HG02943 (cell line): ENCODE data around the gene CHM.
"Not testable (repeated sequence)": the region's sequence is repeated elsewhere in the genome, so short reads cannot be mapped to it uniquely, and the experiment has no call there.

Experiments
- ATAC-seq: cut with Tn5 transposase; IDR thresholded peaks from one replicate; pipeline ENCODE4 v1.9.1; 2021; ENCODE audit warnings: mild to moderate bottlenecking, low read depth, moderate library complexity; ENCODE audit not compliant: unreplicated experiment

The CHM gene

DNA sequence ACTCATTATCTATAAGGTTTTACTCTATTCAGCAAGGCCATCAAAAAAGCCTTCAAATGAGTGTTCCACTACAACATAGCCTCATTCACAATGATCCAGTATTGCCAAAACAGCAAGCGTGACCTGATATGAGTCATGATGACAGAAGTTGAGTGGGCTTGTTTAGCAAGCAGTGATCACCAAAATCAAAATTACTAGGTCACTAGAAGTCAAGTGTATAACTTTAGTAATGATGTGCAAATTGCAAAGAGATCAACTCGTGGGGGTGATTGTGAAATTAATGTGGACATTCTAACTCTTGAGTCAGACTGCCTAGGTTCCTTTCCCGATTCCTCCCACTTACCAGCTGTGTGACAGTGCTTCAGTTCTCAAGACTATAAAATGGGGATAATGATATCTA, 124.5 kb downstream of the CHM start:
- ATAC-seq, result no peak

DNA sequence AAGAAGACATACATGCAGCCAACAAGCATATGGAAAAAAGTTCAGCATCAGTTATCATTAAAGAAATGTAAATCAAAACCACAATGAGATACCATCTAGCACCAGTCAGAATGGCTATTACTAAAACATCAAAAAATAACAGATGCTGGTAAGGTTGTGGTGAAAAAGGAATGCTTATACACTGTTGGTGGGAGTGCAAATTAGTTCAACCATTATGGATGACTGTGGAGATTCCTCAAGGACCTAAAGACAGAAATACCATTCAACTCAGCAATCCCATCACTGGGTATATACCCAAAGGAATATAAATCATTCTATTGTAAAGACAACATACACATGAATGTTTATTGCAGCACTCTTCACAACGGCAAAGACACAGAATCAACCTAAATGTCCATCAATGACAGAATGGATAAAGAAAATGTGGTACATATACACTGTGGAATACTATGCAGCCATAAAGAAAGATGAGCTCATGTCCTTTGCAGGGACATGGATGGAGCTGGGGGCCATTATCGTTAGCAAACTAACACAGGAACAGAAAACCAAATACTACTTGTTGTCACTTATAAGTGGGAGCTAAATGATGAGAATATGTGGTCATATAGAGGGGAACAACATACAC, 130.6 kb downstream of the CHM start:
- ATAC-seq, result not testable (repeated sequence)

DNA sequence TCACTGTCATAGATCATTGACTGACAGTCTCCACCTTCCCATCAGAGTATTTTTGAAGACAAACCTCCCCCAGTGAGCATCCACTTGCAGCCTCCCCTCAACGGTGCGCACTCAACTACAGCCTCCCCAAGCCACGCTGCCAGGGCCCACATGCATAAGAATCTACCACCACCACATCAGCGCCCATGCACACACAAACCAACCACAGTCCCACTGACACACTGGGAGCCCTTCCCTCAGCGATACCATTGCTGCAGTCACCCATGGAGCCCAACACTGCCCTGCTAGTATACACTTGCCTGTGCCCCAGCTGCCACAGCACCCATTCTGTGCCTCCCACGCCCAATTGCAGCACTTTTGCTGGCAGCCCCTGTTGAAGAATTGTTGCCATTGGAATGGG, 132.9 kb downstream of the CHM start:
- no peak for ATAC-seq

DNA sequence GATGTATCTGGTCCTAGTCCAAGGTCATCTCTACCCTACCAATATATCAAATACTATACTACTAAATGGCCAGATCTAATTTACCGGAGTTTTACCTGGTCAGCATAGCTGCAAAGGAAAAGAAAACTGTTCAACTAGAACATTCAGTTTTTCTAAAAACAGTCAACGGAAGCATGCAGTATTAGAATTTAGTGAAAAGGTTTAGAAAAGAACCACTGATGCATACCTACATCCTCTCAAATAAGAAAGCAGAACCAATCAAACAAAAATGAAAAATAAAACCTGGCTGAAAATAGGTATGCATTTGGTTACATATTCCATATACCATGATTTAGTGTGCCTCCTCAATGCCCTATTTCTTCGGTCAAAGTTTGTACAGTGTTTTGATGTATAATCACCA, 140.0 kb downstream of the CHM start:
- ATAC-seq, result no peak

DNA sequence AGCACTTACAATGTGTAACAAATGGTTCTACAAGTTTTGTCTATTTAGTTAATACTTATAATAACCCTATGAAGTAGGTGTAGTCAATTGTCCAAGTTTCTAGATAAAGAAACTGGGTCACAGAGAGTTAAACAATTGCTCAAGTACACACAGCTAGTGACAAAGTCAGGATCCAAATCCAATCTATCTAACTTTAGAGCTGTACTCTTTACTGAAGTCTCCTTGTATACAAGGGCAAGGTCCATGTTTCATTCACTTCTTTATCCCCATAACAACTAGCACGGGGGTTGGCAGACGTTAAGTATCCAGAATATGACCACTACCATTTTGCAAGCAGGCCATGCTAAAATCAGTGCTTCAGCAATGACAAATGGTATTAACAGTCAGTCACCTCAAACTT, 141.0 kb downstream of the CHM start:
- no peak for ATAC-seq

DNA sequence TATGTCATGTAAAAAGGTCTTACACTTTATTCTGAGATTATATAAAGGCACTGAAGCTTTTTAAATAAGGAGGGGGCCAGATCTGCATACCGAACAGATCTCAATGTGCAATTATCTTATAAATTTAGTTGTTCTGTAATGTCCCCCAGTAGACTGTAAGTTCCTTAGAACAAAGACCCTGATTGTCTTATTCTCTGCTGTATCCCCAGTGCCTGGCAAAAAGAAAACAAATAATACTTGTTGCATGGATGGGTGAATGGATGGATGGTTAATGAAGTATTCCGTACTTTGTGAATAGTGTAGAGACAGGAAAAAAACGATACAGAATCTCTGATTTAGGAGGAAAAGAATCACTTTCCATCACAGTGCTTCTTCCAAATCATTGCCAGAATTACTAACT, 141.5 kb downstream of the CHM start:
- ATAC-seq, result no peak

DNA sequence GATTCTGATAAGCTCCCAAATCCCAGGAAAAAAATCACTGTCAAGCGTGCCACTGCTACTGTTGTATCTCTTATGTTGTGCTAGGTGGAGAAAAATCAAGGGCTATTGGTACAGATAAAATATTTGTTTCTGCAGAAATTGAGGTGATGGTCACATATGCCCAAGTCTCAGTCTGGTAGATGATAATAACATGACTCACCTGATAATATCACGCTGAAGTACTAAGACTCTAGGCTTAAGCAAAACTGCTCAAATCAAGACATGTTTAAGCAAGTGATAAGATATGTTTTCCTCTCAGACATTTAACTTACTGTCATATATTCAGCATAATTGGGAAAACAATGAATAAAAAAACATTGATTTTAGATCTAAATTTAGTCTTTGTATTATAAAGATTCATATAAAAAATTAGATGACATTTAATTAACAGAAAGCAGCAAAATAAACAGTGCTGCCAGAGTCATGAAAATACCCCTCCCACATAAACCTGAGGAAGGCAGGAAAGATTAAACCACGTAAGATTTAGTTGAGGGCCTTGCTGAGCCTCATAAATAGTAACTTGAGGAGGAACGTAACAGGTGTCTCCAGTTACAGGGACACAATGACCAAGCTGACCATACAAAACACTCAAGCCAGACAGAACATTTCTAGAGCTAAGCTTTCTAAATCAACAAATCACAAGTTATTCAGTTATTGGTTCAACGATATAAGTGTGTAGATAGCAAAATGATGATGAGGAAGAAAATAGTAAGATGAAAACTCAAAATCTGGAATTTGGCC, 143.5 kb downstream of the CHM start:
- no peak for ATAC-seq

DNA sequence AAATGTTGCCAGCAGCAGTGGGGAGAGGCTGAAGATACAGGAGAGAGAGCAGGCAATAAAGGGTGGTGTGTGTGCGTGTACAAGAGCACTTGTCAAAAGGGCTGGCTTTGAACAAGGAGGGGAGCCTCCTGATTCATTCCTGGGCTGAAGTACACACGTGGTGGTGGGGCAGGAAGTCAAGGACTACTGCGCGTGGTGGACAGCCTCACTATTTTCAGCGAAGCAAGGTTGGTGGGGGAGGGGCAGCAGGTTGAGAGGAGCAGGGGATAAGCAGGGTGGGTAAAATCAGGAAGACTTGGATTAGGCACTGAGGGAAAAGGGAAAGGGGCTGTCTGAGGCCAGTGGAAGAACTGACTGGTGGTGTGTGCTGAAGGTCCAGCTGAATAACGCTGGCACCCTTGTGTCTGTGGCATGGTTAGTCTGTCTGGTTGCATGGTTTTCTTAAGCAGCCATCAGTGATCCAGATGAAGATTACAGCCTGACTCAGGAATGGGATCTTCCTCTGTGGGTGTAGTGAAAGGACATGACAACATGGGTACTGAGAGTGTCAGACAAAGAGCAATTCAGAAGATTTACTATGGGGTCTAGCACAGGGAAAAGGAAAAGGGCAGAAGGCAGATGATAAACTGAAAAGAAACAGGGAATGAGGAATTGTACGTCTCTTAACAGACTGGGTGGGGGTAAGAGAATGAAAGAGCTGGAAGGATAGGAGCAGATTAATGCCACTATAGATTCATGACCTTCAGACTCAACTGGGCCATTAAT, 149.8 kb downstream of the CHM start:
- ATAC-seq, result no peak

DNA sequence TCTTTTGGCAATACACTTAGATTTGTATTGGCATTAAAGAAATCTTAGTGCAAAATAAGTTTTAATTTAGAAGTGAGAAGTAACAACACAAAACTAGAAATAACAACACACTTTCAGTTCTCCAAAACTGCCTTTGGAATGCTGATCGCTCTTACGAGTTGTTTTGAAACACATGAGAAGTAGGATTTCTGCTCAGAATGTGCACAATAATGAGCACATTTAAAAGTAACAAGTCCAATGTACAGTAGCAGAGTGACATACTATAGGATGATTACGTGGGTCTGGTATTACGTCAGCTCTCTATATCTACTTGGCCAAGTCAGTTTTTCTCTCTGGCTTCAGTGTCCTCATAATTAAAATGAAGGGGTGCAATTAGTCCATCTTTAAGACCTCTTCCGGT, 164.8 kb downstream of the CHM start:
- no peak for ATAC-seq

DNA sequence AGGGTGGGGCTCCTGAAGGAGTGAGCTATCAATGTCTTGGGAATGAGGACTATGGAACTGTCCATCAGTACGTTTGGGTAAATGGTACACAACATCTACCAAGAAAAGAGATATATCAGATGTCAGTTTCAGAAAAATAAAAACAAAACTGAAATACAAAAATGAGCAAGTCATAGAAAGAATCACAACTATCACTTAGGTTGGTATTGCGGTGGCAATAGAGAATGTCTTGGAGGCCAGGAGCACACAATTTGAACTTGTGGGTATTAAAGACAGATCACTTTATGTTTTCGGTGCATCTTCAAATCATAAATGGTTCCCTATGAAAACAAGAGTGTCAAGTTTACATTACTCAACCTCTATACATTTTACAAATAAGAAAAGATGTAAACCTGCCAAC, 176.8 kb downstream of the CHM start:
- ATAC-seq, result no peak

DNA sequence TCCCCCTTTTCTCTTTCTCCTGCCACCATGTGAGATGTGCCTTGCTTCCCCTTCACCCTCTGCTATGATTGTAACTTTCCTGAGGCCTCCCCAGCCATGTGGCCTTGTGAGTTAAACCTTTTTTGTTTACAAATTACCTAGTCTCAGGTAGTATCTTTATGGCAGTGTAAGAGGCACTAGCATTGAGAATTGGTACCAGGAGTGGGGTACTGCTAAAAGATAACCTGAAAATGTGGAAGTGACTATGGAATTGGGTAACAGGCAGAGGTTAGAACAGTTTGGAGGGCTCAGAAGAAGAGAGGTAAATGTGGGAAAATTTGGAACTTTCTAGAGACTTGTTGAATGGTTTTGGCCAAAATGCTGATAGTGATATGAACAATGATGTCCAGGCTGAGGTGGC, 182.0 kb downstream of the CHM start:
- no peak for ATAC-seq

DNA sequence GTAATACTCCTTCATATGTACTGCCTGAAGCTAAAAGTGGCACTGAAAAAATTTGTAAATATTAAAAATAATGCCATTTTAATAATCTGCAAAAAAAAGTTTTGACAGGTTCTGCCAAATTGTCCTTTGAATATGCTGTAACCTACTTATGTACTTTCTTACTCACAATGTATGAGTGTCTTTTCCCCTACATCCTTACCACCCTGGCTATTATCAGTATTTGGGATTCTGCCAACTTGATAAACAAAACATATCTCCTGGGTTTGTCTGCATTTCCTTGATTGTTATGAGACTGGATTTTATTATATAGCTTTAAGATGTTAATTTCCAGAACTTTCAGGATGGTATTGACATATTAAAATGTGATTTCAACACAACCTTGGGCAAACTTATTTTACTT, 187.9 kb downstream of the CHM start:
- no peak for ATAC-seq

DNA sequence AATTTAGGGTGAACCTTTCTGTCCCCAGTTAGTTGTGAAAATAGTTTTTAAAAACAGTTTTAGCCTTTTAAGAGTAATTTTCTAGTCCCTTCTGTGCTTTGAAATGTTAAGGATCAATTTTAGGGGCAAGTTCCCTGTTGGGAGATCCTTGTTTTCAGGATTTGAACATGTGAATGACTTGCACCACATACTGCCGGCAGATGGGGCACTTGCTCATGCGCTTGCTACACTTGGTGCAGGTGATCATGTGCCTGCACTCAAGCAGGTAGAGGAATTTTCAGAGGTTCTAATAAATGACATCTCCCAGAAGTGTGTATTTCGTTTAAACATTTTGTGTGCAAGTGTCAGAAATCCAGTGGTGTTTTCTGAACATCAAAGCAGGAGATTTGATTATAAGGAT, 195.9 kb downstream of the CHM start:
- ATAC-seq, result no peak

DNA sequence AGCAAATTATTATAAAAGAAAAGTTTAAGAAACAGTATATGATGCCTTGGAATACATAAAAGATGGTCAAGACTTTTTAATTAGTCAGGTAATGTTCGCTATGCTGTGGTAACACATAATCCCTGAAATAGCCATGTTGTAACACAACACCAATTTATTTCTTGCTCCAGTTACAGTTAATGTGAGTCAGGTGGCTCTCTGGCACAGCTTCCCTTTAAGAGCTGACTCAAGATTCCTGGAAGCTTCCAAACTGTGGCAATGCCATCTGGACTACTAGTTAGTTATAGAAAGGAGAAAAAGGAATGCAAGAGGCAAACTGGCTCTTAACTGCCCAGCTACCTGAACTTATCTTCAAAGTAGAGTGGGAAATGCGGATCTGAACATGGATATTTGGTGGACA, 210.5 kb downstream of the CHM start:
- ATAC-seq, result no peak

DNA sequence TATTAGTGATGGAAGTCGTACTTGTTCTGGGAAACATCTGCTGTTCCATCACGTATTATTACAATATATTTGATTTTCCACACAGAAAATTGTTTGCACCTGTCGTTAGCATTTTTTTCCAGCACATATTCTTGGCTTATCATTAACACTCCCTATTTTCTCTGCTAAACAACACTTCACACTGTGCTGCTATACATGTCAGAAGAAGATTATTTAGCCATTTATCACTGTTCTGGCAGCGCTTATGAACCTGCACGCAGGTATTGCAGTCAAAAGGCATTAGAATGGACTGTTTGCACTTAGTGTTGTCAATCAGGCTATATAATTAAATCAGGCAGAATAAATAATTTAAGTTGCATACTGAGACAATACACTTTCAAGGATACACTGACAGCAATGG, 218.6 kb downstream of the CHM start:
- ATAC-seq, result no peak

DNA sequence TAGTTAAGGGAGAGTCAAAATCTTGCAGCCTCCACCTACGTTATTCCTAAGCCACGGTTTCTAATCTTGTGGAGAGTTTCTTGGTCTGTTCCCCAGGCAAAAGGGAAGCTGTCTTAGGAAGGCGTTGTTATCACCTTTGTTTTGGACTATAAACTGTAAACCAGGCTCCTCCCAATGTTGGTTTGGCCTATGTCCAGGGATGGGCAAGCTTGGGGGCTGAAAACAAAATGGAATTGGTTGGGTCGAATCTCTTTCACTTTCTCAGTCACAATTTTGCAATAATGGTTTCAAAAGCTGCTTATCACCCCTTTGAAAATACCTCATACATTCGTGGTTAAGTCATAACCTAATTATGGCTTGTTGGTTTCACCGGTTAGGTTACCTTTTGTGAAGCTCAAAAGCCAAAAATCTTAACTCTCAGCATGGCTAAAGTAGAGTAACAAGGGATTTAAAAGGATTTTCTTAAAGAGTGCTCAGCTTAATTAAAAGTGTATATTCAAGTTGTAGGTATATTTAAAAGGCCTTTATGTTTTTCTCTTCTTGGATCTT, 232.1 kb downstream of the CHM start:
- ATAC-seq, result no peak
